ENCODE measurements around the gene SDR42E1.
A peak's percentile ranks its signal among the peaks of the same experiment; 100 is the strongest.

The SDR42E1 gene, protein sequence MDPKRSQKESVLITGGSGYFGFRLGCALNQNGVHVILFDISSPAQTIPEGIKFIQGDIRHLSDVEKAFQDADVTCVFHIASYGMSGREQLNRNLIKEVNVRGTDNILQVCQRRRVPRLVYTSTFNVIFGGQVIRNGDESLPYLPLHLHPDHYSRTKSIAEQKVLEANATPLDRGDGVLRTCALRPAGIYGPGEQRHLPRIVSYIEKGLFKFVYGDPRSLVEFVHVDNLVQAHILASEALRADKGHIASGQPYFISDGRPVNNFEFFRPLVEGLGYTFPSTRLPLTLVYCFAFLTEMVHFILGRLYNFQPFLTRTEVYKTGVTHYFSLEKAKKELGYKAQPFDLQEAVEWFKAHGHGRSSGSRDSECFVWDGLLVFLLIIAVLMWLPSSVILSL

DNA sequence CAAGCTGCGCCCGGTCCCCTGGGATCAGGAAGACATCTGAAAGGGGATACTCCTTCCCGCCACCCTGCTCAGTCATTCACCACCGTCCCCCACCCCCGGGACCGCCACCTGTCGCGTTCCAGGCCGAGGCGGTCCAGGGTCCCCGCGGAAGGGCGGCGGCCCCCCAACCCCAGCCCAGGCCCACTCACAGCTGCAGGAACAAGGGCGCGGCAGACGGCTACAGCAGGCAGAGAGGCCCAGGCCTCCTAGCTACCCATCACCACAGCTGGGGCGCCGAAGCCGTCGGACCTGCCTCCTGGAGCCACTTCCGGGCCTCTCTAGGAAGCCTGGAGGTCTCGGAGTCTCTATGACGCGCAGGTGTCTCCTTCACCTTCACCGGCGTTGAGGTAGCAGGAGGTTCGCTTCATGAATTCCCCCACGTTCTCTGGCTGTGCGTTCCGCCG, at the start of gene SDR42E1:
SDR42E1 (minus strand) TSS at position 272 of the 443 bp plus-strand sequence. CDS start 10,612 bp downstream, outside the sequence.
- peak within 1 kb of the TSS; percentile 89 for H3K4me3 Mint-ChIP-seq
- H3K36me3 Mint-ChIP-seq, result peaks cover 5% of the 10 kb centered on the region
- peaks cover 18% of the 10 kb centered on the region for H3K27me3 Mint-ChIP-seq
- peaks cover 18% of the 10 kb centered on the region for H3K4me1 Mint-ChIP-seq
- peaks cover 13% of the 10 kb centered on the region for H3K9me3 Mint-ChIP-seq
- H3K27ac Mint-ChIP-seq, result peak within 1 kb of the TSS; percentile 88

DNA sequence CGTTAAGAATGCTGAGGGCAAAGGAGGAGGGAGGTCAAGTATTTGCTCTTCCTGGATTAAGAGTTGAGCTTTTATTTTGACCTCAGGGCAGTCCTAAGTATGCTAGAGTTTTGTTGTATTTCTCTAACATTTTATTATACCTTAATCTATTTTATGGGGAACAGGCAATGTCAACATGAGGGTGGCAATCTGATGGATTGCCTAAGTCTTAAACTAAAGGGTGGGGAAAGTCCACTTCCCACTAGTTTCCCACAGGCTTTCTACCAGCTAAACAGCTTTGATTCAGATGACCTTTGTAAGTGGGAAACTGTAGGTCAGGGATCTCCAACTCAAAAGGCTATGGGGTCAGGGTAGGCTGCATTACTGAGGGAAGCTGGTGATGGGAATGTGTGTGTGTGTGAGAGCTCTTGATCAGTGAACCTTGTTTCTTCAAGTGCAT, 48.7 kb upstream of the SDR42E1 start:
- Mint-ChIP-seq H3K36me3 (no peaks in the 10 kb centered on the region), H3K27me3 (peaks cover 6% of the 10 kb centered on the region), H3K9me3 (no peaks in the 10 kb centered on the region), H3K4me3 (no peak overlapping the region), H3K4me1 (no peaks in the 10 kb centered on the region), H3K27ac (no peak overlapping the region)

DNA sequence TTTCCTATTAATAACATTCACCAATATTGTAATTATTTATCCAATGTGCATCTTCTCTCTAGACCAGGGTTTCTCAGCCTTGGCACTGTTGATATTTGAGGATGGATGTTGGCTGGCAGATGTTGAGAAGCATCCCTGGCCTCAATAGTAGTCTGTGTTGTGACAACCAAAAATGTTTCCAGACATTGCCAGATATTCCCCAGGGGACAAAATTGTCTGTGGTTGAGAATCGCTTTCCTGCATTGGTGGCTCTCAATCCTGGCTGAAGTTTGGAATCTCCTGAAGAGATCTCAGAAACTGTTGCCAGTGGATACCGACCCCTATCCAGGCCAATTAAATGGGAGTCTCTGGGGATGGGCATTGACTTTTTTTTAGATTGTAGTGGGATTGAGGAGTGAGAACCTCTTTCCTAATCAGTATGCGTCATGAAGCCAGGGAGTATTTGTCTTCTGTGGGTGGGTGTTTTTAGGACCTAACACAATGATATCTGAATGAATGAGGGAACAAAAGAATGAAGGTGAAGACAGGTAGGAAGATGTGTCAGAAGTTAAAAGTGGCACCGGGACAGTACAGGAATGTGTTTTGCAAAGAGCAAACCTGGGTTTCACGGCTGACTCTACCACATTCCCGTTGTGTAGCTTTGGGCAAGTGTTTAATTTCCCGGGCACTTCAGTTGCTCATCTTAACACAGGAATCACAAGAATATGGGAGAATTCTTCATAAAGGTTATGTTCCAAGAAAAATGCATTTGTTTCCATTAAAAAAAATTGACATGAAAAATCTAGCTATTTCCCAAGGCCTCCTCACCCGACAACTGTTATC, 48.1 kb upstream of the SDR42E1 start:
- Mint-ChIP-seq H3K9me3 (no peaks in the 10 kb centered on the region), H3K4me1 (no peaks in the 10 kb centered on the region), H3K36me3 (no peaks in the 10 kb centered on the region), H3K4me3 (no peak overlapping the region), H3K27ac (no peak overlapping the region), H3K27me3 (peaks cover 6% of the 10 kb centered on the region)

DNA sequence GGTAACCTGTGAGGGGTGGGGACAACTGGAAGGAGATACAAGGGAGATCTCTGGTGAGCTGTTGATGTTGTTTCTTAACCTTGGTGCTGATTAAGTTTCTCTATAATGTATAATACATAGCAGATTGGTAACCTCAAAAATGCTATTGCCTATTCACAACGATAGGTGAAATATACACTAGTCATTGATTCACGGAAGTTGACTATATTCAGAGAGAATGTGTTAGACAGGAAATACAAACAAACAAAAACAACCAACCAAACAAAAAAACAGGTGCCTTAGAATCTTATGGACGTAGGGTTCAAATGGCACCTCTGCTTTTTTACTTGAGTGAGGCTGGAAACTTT, 45.3 kb upstream of the SDR42E1 start:
- H3K27me3 Mint-ChIP-seq, result peaks cover 4% of the 10 kb centered on the region

DNA sequence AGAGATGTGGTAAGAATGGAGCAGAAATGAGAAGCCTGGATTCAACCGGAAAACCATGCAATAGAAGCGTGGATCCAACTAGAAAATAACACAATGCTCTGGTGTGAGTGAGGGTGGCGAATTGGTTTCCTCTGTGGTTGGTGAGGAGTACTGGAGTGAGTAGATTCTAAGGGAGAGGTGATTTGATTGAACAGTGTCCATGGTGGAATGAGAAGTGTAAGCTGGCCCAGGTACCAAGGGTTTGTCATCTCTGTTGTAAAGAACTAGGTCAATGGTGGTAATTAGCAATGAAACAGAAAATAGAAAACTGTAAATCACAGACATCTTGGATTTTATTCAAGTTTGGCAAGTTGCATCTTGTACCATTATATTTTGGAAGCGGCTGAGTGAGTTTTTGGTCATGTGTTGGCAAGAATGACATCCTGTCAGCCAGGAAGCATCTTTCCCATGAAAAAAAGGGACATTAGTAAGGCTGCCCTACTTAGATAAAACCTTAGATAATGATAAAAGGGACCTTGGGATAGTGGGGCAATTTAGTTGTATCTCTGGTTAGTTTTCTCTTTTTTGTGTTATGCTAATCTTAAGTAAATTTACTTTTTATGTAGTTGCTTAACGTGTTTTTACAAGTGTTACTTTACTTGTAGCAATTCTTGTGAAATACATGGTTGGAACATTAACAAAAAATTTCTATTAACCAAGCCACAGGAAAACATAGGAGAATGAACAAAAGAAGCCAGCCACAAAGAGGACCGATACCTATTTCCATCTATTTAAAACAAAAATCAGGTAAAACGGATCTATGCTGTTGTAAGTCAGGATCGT, 44.7 kb upstream of the SDR42E1 start:
- Mint-ChIP-seq H3K36me3 (no peaks in the 10 kb centered on the region), H3K4me3 (no peak overlapping the region), H3K9me3 (no peaks in the 10 kb centered on the region), H3K27ac (no peak overlapping the region), H3K4me1 (no peaks in the 10 kb centered on the region), H3K27me3 (peaks cover 4% of the 10 kb centered on the region)

More for the DNA sequence above, 45.3 kb upstream of the SDR42E1 start:
- Mint-ChIP-seq H3K4me1 (no peaks in the 10 kb centered on the region), H3K9me3 (no peaks in the 10 kb centered on the region), H3K36me3 (no peaks in the 10 kb centered on the region), H3K27ac (no peak overlapping the region), H3K4me3 (no peak overlapping the region)

DNA sequence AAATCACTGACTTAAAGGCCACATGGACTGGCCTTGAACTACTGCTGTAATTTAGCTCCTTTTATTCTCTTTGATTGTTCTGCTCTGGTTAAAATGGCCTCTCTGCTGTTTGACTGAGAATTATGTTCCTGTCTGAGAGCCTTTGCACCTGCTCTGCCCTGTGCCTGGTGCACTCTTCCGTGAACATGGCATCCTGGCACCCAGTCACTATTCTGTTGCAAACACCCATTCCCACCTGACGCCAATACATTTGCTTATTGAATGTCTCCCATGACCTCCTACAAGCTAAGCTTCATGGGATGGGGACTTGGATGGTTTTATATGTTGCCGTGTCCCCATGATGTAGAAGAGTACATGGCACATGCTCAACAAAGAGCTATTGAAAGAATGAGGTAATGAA, 43.8 kb upstream of the SDR42E1 start:
- H3K27ac Mint-ChIP-seq, result no peak overlapping the region
- no peaks in the 10 kb centered on the region for H3K4me1 Mint-ChIP-seq
- no peaks in the 10 kb centered on the region for H3K9me3 Mint-ChIP-seq
- no peaks in the 10 kb centered on the region for H3K36me3 Mint-ChIP-seq
- no peak overlapping the region for H3K4me3 Mint-ChIP-seq
- H3K27me3 Mint-ChIP-seq, result peaks cover 2% of the 10 kb centered on the region

DNA sequence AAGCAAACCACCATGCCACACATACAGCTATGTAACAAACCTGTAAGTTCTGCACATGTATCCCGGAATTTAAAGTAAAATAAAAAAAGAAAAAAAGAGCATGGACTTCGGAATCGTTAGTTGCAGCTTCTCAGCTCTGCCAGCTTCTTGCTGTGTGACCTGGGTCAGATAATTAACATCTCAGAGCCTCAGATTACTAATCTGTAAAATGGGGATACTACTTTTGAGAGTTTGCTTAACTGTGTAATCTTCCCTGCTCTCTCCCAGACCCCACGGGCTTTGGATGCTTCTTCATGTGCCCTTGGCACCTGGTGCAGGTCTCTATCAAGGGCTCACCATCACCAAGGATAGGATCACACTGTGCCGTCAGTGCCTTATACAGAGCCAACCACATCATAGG, 40.4 kb upstream of the SDR42E1 start:
- H3K27ac Mint-ChIP-seq, result no peak overlapping the region
- no peaks in the 10 kb centered on the region for H3K9me3 Mint-ChIP-seq
- H3K36me3 Mint-ChIP-seq, result no peaks in the 10 kb centered on the region
- peaks cover 5% of the 10 kb centered on the region for H3K27me3 Mint-ChIP-seq
- no peaks in the 10 kb centered on the region for H3K4me1 Mint-ChIP-seq
- H3K4me3 Mint-ChIP-seq, result no peak overlapping the region

DNA sequence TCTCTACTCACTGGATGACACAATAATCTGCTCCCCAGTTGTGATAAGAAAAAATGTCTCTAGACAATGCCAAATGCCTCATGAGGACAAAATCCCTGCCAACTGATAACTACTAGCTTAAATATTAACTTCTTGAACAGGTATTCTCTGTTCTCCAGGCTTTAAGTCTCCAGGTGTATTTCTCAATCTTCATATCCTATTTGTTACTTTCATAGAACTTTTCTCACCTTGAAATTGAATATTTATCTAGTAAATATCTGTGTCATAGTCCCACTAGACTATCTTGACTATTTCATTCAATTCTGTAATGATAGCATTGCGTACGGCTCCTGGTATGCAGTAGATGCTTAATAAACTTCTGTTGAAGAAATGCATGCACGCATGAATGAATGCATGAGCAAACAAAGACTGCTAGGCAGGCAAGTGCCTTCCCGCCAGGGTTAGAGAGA, 39.7 kb upstream of the SDR42E1 start:
- H3K4me3 Mint-ChIP-seq, result no peak overlapping the region
- H3K9me3 Mint-ChIP-seq, result no peaks in the 10 kb centered on the region
- no peak overlapping the region for H3K27ac Mint-ChIP-seq
- peaks cover 6% of the 10 kb centered on the region for H3K27me3 Mint-ChIP-seq
- no peaks in the 10 kb centered on the region for H3K4me1 Mint-ChIP-seq
- no peaks in the 10 kb centered on the region for H3K36me3 Mint-ChIP-seq

DNA sequence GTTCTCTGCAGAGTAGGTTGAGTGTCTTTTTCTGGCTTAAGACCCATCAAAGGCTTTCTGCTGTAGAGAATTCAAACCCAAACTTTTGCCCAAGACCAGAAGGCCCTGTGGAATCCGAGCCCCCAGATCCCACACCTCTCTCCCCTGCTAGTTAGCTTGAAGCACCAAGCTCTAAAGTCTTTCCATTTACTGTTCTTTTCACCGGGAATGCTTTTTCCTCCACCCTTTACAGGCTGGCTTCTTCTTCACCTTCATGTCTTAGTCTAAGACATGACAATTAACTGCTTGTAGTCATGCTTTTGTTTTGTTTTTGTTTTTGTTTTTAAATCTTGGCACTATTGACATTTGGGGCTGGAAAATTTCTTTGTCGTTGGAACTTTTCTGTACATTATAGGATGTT, 39.2 kb upstream of the SDR42E1 start:
- peaks cover 4% of the 10 kb centered on the region for H3K27me3 Mint-ChIP-seq
- no peak overlapping the region for H3K4me3 Mint-ChIP-seq

DNA sequence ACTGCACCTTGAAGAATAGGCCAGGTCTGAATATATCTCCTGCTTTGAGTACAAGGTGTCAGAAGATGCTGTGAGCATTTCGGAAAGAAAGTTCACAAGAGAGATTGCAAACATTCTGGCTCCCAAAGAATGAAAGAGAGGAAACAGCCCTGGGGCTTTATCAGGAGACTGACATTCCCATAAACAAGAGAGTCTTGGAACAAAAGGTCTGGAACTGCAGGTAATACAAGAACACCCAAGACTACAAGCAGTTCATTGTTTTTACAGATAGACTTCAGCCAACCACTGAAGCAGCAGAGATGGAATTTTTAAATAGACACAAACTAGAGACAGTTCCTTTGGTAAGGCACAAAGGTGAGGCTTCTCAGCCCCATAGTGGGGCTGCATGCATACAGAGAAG, 38.2 kb upstream of the SDR42E1 start:
- Mint-ChIP-seq H3K4me1 (no peaks in the 10 kb centered on the region), H3K4me3 (no peak overlapping the region), H3K9me3 (no peaks in the 10 kb centered on the region), H3K27ac (no peak overlapping the region), H3K36me3 (no peaks in the 10 kb centered on the region), H3K27me3 (peaks cover 4% of the 10 kb centered on the region)

More for the DNA sequence above, 39.2 kb upstream of the SDR42E1 start:
- no peak overlapping the region for H3K27ac Mint-ChIP-seq
- no peaks in the 10 kb centered on the region for H3K4me1 Mint-ChIP-seq
- no peaks in the 10 kb centered on the region for H3K9me3 Mint-ChIP-seq
- H3K36me3 Mint-ChIP-seq, result no peaks in the 10 kb centered on the region

DNA sequence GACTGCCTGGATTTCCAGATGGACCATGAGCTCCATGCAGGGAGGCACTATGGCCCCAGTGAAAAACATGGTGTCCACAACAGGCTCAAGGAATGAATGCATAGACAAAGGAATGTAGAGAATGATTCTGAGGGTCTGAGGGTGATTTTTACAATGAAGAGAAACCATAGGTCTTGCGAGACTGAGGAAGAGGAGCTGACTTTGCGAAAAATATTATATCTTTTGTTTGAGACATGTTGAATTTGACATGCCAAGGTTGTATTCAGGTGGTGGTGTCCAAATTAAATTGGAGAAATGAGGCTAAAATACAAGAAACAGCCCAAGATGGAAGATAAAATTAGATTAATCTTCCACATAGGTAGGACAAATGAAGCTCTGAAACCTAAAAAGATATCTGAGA, 36.5 kb upstream of the SDR42E1 start:
- Mint-ChIP-seq H3K27ac (no peak overlapping the region), H3K36me3 (no peaks in the 10 kb centered on the region), H3K27me3 (peaks cover 4% of the 10 kb centered on the region), H3K4me3 (no peak overlapping the region), H3K4me1 (no peaks in the 10 kb centered on the region), H3K9me3 (no peaks in the 10 kb centered on the region)

DNA sequence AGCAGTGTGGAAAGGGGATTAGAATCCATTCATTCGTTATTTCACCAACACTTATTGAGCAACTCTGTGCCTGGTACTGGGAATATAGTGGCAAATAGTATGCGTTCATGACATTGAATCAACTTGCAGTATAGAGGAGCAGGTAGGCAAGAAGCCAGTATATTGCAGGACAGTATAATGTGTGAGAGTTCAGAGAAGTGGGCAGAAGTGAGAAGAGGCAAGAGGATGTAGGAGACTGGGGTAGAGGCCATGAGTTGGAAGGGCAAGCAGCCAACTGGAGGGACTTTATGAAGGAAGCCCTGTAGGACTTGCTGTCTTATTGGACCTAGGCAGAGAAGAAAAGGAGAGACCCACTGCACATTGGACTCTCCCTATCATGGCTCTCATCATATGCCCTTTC, 36.1 kb upstream of the SDR42E1 start:
- Mint-ChIP-seq H3K36me3 (no peaks in the 10 kb centered on the region), H3K27me3 (peaks cover 4% of the 10 kb centered on the region), H3K9me3 (no peaks in the 10 kb centered on the region), H3K4me3 (no peak overlapping the region), H3K4me1 (no peaks in the 10 kb centered on the region), H3K27ac (no peak overlapping the region)

DNA sequence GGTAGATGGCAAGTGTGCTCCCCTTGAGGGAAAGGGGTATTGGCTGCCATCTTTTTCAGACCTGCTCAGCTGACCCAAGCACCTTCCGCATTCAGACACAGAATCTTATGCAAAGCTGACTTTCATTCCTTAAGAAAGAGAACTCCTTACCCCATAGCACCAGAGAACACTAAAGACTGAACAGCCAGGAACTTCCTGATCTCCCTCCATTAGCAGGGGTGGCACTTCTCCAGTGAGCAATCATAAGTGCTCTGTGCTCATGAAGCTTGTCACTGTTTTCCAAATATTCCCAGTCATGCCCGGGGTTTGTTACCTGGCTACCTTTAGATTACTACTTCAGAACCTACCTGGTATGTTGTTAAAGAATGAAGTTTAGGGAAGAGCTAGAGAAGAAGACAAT, 35.7 kb upstream of the SDR42E1 start:
- no peaks in the 10 kb centered on the region for H3K36me3 Mint-ChIP-seq
- no peaks in the 10 kb centered on the region for H3K9me3 Mint-ChIP-seq
- no peaks in the 10 kb centered on the region for H3K4me1 Mint-ChIP-seq

DNA sequence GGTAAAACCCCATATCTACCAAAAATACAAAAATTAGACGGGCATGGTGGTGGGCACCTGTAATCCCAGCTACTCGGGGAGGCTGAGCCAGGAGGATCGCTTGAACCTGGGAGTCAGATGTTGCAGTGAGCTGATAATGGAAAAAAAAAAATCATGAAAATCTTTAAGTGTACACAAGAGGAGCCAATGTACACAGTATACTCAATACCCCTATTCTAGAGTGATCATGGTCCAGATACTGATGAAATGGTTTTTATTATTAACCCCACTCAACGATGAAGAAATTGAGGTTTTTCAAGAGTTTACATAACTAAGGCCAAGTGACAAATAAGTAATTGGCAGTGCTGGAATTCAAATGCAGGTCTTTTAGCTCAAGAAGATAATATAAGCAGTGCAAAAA, 35.3 kb upstream of the SDR42E1 start:
- Mint-ChIP-seq H3K36me3 (no peaks in the 10 kb centered on the region), H3K4me1 (no peaks in the 10 kb centered on the region)

More for the DNA sequence above, 35.7 kb upstream of the SDR42E1 start:
- no peak overlapping the region for H3K4me3 Mint-ChIP-seq
- H3K27me3 Mint-ChIP-seq, result peaks cover 4% of the 10 kb centered on the region
- no peak overlapping the region for H3K27ac Mint-ChIP-seq

DNA sequence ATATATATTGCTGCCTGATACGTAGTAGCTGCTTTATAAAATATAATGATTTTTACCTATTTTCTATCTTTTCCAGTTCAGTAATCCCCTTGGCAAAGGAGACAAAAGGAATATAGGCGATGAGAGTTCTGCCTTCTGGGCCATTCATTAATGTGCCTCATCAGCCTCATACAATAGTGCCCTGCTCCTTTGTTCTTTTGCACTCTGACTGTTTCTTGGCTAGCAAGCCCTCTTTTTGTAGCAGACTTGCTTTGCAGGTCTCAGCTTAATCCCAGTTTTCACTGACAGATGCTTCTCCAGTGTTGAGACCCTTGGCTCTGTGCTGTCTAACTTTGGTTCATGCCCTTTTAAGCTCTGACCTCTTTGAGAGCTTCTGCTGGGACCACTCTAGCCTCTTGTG, 34.2 kb upstream of the SDR42E1 start:
- Mint-ChIP-seq H3K4me1 (no peaks in the 10 kb centered on the region), H3K9me3 (no peaks in the 10 kb centered on the region), H3K4me3 (no peak overlapping the region), H3K27me3 (peaks cover 4% of the 10 kb centered on the region), H3K36me3 (no peaks in the 10 kb centered on the region), H3K27ac (no peak overlapping the region)

More for the DNA sequence above, 35.3 kb upstream of the SDR42E1 start:
- no peak overlapping the region for H3K27ac Mint-ChIP-seq
- H3K9me3 Mint-ChIP-seq, result no peaks in the 10 kb centered on the region
- no peak overlapping the region for H3K4me3 Mint-ChIP-seq
- peaks cover 4% of the 10 kb centered on the region for H3K27me3 Mint-ChIP-seq
